Activated T-cell treated with anti-CD3 and anti-CD28 coated beads, Interleukin-2, amount 50 U/mL, for 4 hours (primary cell): Measurements from ENCODE around the gene PSEN1. TPM values are rescaled to one million over a fixed set of nuclear protein-coding genes. Genes with fewer than 3 reads are reported as not detected.

ENCODE experiments used
- ATAC-seq, 2 donors: fragments of 200-7000 bp; cut with Tn5 transposase; one replicate each; pipeline ENCODE4 v1.10.0; 2021
- DNase-seq: peaks from one replicate; pipeline ENCODE4 v3.0.0-alpha.2; 2020
- H3K27me3 Mint-ChIP-seq: one replicate; pipeline ENCODE4 v1.8.0; 2021; ENCODE audit warnings: low read depth, mixed read lengths
- H3K36me3 Mint-ChIP-seq: one replicate; pipeline ENCODE4 v1.8.0; 2022; ENCODE audit warnings: mixed read lengths; ENCODE audit not compliant: insufficient read depth
- H3K4me1 Mint-ChIP-seq: one replicate; pipeline ENCODE4 v1.8.0; 2021; ENCODE audit warnings: low read depth, mixed read lengths
- H3K4me3 Mint-ChIP-seq: one replicate; pipeline ENCODE4 v1.8.0; 2021; ENCODE audit warnings: mild to moderate bottlenecking, moderate library complexity, mixed read lengths
- H3K9me3 Mint-ChIP-seq: one replicate; pipeline ENCODE4 v1.8.0; 2021; ENCODE audit warnings: mixed read lengths
- total RNA-seq, 3 donors: library from RNA; stranded (reverse); gene quantifications; one replicate each; pipeline ENCODE4 v1.2.1, GENCODE V29; 2021

PSEN1 gene
- total RNA-seq, 3 donors from 2014 or later: 21.5 to 29.2 (median 25.0) TPM

DNA sequence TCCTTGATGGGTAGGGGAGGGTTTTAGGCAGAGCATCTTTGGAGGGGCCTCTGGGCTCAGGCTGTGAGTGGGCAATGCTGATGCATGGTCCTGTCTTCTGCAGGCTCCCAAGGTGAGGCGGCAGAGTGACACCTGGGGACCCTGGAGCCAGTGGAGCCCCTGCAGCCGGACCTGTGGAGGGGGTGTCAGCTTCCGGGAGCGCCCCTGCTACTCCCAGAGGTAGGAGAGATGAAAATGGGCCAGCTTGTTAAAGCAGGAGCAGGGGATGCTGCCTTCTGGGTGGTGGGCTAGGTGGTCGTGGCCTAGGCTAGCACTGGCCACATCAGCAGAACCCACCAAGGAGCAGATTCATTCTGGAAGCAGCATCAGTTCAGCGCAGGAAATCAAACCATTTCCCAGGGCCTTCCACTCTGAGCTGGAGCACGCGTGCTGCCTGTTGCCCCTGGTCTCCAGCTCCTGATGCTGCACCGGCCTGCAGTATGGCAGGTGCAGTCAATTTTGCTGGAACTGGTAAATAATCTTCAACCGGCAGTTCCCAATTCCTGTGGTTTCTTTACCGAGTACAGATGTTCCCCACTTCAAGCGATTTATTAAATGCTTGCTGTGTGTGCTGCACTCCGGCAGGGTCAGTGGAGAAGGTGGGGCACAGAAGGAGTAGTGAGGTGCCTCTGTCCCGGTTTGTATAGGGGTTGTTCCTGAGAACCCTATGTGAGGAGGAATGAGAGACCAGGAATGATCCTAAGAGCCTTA, 108.4 kb downstream of the PSEN1 start:
- Mint-ChIP-seq H3K9me3 (no peaks in the 10 kb centered on the region), H3K4me3 (peak overlapping the region; percentile 51), H3K4me1 (peaks cover 22% of the 10 kb centered on the region), H3K27me3 (peaks cover 55% of the 10 kb centered on the region), H3K36me3 (no peaks in the 10 kb centered on the region)
- DNase-seq (no peak), ATAC-seq (no peak)

DNA sequence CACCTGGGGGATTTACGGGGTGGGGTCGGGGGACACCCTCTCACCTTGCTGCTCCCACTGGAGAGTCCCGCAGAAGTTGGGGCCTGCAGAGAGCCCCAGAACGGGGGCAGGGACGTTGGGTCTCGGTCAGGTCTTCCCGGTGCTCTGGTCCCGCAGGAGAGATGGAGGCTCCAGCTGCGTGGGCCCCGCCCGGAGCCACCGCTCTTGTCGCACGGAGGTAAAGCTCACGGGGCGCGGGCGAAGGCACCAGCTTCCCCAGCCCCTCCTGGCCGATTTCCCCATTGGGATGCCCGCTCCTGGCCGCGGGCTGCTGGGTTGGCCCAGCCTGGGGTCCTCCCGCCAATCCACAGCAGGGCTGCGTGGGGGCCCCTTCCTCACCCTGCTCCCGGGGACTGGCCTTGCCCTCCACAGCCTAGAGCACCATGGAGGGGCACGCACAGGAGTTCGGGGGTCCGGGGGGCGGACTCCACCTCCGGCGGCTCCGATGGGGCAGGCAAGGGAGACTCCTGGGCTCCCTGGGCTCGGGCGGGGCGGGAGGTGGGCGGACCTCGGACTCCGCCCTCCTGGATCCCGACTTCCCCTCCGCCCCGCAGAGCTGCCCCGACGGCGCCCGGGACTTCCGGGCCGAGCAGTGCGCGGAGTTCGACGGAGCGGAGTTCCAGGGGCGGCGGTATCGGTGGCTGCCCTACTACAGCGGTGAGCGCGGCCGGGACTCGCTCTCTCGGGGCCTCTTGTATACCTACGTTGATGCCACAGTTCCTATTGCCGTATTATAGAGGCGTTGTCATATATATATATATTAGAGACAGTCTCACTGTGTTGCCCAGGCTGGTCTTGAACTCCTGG, 109.4 kb downstream of the PSEN1 start:
- H3K36me3 Mint-ChIP-seq: no peaks in the 10 kb centered on the region
- ATAC-seq: peak; percentile 87 to 89
- DNase-seq: no peak
- H3K4me3 Mint-ChIP-seq: peak overlapping the region; percentile 77
- H3K4me1 Mint-ChIP-seq: peaks cover 22% of the 10 kb centered on the region
- peaks cover 48% of the 10 kb centered on the region for H3K27me3 Mint-ChIP-seq
- H3K9me3 Mint-ChIP-seq: no peaks in the 10 kb centered on the region

DNA sequence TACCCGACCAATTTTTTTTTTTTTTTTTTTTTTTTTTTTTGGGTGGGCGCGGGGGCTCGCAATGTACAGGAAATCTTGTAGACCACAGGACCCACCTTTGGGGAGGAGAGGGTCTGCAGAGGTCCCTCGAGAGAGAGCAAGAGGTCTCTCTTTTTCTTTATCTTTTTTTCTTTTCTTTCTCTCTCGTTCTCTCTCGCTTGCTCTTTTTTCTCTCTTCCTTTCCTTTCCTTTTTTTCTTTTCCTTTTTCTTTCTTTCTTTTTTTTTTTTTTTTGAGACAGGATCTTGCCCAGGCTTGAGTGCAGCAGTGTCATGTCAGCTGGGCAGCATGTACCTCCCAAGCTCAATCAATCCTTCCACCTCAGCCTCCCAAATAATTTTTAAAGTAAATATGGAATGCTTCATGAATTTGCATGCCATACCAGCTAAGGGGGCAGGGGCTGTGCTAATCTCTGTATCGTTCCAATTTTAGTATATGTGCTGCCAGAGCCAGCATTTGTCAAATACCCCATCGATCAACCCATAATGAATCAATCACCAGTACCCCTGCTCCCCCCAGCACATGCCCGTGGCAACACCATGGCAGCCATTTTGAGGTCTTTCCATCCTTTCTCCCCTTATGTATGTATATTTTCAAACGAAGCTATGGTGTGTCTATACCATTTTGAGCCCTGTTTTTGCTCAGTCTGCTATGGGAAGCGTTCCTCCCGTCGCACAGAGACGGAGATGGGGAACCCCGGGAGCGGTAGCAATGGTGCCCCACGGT, 110.3 kb downstream of the PSEN1 start:
- no peak for DNase-seq
- H3K36me3 Mint-ChIP-seq: no peaks in the 10 kb centered on the region
- H3K4me1 Mint-ChIP-seq: peaks cover 20% of the 10 kb centered on the region
- H3K4me3 Mint-ChIP-seq: peak overlapping the region; percentile 77
- no peak for ATAC-seq
- no peaks in the 10 kb centered on the region for H3K9me3 Mint-ChIP-seq
- peaks cover 40% of the 10 kb centered on the region for H3K27me3 Mint-ChIP-seq

DNA sequence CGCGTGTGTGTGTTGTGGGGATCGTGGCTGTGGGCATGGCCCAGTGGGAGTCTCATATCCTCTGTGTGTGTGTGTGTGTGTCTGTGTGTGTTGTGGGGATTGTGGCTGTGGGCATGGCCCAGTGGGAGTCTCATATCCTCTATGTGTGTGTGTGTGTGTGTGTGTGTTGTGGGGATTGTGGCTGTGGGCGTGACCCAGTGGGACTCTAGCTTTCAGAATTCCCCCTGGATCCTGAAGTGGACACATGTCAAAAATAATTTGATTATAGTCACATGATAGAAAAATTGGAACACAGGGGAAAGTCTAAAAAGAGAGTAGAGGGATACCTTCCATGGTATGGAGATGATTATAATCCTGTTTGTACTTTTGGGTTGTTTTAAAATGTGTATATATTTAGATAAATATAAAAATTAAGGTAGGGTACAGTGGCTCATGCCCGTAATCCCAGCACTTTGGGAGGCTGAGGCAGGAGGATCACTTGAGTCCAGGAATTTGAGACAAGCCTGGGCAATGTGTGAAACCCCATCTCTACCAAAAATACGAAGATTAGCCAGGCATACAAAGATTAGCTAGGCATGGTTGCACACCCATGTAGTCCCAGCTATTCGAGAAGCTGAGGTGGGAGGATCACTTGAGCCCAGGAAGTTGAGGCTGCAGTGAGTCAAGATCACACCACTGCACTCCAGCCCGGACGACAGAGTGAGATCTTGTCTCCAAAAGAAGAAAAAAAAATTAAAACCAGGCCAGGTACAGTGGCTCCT, 112.0 kb downstream of the PSEN1 start:
- Mint-ChIP-seq H3K4me1 (peaks cover 14% of the 10 kb centered on the region), H3K36me3 (no peaks in the 10 kb centered on the region), H3K27me3 (peaks cover 26% of the 10 kb centered on the region), H3K4me3 (no peak overlapping the region), H3K9me3 (no peaks in the 10 kb centered on the region)
- ATAC-seq (no peak), DNase-seq (no peak)

DNA sequence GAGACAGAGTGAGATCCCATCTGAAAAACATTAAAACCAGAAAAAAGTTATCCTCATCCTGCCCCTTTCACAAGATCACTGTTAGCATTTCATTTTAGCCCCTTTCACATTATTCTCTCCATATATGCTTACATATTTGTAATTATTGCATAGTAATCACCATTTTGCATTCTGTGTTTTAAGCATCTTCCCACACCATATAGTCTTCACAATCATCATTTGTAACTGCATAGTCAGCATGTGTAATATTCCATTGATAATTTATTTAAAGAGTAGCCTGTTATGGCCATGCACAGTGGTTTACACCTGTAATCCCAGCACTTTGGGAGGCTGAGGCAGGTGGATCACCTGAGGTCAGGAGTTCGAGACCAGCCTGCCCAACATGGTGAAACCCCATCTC, 112.8 kb downstream of the PSEN1 start:
- DNase-seq (no peak), ATAC-seq (no peak)
- H3K9me3 Mint-ChIP-seq: no peaks in the 10 kb centered on the region
- H3K27me3 Mint-ChIP-seq: peaks cover 20% of the 10 kb centered on the region
- H3K4me1 Mint-ChIP-seq: peaks cover 12% of the 10 kb centered on the region
- H3K4me3 Mint-ChIP-seq: no peak overlapping the region
- no peaks in the 10 kb centered on the region for H3K36me3 Mint-ChIP-seq

DNA sequence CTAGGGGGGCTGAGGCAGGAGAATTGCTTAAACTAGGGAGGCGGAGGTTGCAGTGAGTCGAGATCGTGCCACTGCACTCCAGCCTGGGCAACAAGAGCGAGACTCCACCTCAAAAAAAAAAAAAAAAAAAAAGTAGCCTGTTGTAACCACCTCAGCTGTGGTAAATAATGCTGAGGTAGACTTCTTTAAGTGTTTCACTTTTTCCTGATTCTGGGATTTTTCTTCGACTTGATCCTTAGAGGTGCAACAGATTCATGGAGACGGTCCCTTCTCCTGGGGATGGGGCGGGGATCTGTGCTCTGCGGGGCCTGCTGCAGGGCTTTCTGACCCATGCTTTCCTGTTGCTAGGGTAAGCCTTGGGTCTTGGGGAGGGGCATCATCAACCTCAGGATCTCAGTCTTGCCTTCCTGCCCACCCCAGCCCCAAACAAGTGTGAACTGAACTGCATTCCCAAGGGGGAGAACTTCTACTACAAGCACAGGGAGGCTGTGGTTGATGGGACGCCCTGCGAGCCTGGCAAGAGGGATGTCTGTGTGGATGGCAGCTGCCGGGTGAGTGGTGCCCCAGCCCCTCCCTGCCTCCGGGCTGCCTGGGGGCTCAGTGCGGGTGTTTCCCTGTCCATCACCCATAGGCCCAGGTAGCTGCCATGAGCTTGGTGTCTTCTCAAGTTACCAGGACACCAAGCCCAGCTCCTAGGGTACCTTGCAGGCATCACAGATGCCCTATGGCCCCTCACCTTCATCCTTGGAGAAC, 113.4 kb downstream of the PSEN1 start:
- no peaks in the 10 kb centered on the region for H3K9me3 Mint-ChIP-seq
- H3K4me3 Mint-ChIP-seq: no peak overlapping the region
- H3K36me3 Mint-ChIP-seq: no peaks in the 10 kb centered on the region
- peaks cover 14% of the 10 kb centered on the region for H3K27me3 Mint-ChIP-seq
- ATAC-seq: no peak
- peaks cover 12% of the 10 kb centered on the region for H3K4me1 Mint-ChIP-seq
- no peak for DNase-seq

DNA sequence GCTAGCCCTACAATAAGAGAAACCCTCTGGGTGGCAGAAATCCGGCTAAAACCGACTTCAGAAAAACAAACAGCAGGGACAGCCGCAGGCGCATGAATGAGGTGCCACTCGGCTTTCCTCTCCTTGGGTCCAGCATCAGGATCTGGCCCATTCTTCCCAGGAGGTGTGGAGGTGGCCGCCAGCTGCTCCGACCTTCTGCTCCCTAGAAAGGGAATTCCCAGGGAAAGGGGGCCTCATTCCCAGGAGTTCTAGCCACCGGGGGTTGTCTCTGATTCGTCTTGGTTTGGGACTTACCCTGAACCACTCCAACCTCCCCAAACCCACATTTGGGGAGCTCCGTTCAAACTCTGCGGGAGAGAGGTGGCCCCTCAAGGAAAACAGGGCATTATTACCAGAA, 114.0 kb downstream of the PSEN1 start:
- ATAC-seq: no peak
- peaks cover 12% of the 10 kb centered on the region for H3K4me1 Mint-ChIP-seq
- no peaks in the 10 kb centered on the region for H3K9me3 Mint-ChIP-seq
- DNase-seq: no peak
- no peaks in the 10 kb centered on the region for H3K36me3 Mint-ChIP-seq
- no peak overlapping the region for H3K4me3 Mint-ChIP-seq
- peaks cover 9% of the 10 kb centered on the region for H3K27me3 Mint-ChIP-seq

DNA sequence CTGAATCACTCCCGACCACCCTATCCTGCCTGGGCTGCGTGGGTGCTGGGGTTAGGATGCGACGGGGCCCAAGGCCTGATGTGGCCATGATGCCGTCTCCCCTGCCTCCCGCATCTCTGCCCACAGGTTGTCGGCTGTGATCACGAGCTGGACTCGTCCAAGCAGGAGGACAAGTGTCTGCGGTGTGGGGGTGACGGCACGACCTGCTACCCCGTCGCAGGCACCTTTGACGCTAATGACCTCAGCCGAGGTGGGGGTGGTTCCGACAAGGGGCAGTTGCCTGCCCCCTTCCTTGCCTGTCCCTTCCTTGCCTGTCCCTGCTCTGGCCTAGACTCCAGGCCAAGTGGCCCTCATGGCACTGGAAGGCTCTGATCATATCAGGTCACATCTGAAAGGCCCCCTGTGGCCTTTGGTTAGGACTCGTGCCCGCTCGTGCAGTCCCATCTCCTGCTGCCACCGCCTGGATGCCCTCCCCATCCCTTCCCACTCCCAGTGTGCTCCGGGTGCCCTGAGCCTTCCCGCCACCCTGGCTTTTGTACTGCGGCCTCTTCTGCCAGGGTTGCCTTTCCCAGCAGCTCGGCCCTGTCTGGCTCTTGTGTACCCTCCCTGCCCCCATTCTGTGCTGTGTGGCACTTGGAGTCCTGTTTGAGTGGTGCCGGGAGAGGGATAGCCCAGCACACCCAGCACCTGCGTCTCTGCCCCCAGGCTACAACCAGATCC, 114.6 kb downstream of the PSEN1 start:
- Mint-ChIP-seq H3K27me3 (peaks cover 9% of the 10 kb centered on the region), H3K4me3 (no peak overlapping the region), H3K9me3 (no peaks in the 10 kb centered on the region), H3K36me3 (no peaks in the 10 kb centered on the region), H3K4me1 (peaks cover 12% of the 10 kb centered on the region)
- DNase-seq (no peak), ATAC-seq (no peak)

DNA sequence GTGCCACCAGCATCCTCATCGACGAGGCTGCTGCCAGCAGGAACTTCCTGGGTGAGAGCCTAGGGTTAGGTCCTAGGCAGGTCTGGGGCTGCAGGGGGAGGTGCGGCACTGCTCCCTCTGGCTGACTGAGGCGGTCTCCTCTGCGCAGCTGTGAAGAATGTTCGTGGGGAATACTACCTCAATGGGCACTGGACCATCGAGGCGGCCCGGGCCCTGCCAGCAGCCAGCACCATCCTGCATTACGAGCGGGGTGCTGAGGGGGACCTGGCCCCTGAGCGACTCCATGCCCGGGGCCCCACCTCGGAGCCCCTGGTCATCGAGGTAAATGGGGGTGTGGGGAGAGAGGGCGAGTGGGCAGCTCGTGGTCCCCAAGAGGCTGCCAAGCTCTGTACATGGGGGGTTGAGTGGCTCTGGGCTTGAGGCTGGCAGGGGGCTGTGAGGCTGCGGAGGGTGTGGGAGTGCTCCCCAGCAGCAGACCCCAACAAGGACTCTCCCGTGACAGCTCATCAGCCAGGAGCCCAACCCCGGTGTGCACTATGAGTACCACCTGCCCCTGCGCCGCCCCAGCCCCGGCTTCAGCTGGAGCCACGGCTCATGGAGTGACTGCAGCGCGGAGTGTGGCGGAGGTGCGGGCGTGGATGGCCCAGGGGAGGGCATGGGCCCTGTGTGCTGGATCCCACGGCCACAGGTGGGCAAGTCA, 115.4 kb downstream of the PSEN1 start:
- peaks cover 9% of the 10 kb centered on the region for H3K4me1 Mint-ChIP-seq
- H3K9me3 Mint-ChIP-seq: no peaks in the 10 kb centered on the region
- no peak for ATAC-seq
- no peaks in the 10 kb centered on the region for H3K36me3 Mint-ChIP-seq
- H3K4me3 Mint-ChIP-seq: no peak overlapping the region
- H3K27me3 Mint-ChIP-seq: peaks cover 6% of the 10 kb centered on the region
- no peak for DNase-seq

DNA sequence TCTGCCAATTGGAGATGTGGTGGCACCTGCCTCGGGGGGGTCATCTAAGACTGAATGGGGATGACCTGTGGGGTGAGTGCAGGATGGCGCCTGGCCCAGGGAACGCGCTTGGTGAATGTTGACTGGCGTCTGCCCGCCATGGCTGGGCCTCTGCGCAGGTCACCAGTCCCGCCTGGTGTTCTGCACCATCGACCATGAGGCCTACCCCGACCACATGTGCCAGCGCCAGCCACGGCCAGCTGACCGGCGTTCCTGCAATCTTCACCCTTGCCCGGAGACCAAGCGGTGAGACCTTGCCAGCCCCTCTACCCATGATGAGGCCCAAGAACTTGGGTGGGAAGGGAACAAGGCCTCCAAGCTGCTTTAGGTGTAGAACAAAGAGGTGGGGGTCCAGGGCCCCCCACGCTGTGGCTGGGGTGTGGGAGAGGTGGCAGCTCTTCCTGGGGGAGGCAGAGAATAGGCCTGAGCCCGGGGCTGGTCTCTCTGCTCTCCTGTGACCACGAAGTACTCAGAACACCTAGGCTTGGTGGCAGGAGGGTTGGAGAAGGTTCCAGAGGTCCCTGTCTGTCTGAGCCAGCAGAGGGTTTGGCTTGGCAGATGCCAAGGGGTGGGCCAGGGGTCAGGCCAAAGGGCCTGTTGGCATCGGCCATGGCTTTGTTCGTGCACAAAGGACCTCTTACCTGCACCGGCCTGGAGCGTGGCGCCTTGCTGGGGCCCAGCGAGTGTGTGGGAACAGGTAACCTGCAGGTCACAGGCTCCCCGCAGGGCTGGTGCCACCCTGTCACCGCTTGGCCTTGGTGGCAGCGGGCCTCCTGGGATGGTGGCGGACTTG, 116.4 kb downstream of the PSEN1 start:
- Mint-ChIP-seq H3K36me3 (no peaks in the 10 kb centered on the region), H3K9me3 (no peaks in the 10 kb centered on the region), H3K4me1 (no peaks in the 10 kb centered on the region), H3K4me3 (no peak overlapping the region), H3K27me3 (no peaks in the 10 kb centered on the region)
- DNase-seq (no peak), ATAC-seq (no peak)

DNA sequence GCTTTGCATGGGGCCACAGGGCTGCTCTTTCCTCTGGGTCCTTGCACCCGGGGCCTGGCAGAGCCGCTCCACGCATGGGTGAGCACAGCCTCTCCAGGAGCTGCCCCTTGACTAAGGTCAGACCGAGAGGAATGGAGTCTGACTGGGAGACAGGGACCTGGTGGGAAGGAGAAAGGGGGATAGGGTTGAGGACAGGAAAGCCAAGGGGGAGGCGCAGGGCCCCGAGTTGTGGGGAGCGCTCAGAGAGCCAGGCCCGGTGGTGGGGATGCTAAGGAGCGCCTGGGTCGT, 117.0 kb downstream of the PSEN1 start:
- Mint-ChIP-seq H3K27me3 (no peaks in the 10 kb centered on the region), H3K4me1 (peaks cover 3% of the 10 kb centered on the region), H3K36me3 (no peaks in the 10 kb centered on the region), H3K9me3 (no peaks in the 10 kb centered on the region), H3K4me3 (no peak overlapping the region)
- no peak for ATAC-seq
- no peak for DNase-seq

DNA sequence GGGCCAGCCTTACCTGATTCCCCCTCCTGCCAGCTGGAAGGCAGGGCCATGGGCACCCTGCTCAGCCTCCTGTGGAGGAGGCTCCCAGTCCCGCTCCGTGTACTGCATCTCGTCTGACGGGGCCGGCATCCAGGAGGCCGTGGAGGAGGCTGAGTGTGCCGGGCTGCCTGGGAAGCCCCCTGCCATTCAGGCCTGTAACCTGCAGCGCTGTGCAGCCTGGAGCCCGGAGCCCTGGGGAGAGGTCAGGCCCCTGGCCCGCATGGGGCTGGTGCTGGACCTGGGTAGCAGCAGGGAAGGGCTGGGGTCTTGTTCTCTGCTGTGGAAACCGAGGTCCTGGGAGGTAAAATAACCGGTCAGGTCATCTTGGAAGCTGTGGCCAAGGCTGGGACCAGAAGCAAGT, 117.4 kb downstream of the PSEN1 start:
- Mint-ChIP-seq H3K4me3 (no peak overlapping the region), H3K27me3 (no peaks in the 10 kb centered on the region), H3K4me1 (peaks cover 3% of the 10 kb centered on the region), H3K36me3 (no peaks in the 10 kb centered on the region), H3K9me3 (no peaks in the 10 kb centered on the region)
- DNase-seq (no peak), ATAC-seq (no peak)
